HEK293T (cell line): Measurements from ENCODE around the gene CLEC18C.
"Not testable (repeated sequence)": the region's sequence is repeated elsewhere in the genome, so short reads cannot be mapped to it uniquely, and the experiment has no call there.

Experiments used
- CTCF ChIA-PET: fragments of 350-600 bp; formaldehyde crosslinking; extraction: SDS; loops from one replicate; lab custom pipeline; 2021; ENCODE audit warnings: antibody characterized with exemption, inconsistent platforms; lab: Yijun Ruan, JAX
- POLR2A ChIA-PET: fragments of 350-600 bp; formaldehyde crosslinking; extraction: SDS; loops from one replicate; lab custom pipeline; 2020; ENCODE audit warnings: antibody characterized with exemption, inconsistent platforms; lab: Yijun Ruan, JAX
- DNase-seq: peaks from one replicate; pipeline ENCODE4 v3.0.0; 2012; ENCODE audit warnings: mixed read lengths; ENCODE audit errors: extremely low spot score
- ARNT ChIP-seq: fragments of 450-650 bp; IDR thresholded peaks from 2 replicates; pipeline ENCODE4 v1.6.1; 2017; ENCODE audit warnings: mild to moderate bottlenecking
- BHLHE40 ChIP-seq: fragments of 450-650 bp; IDR thresholded peaks from 2 replicates; pipeline ENCODE4 v1.6.1; 2016; ENCODE audit warnings: mild to moderate bottlenecking, moderate library complexity, borderline replicate concordance
- CTBP1 ChIP-seq: fragments of 450-650 bp; IDR thresholded peaks from 2 replicates; pipeline ENCODE4 v1.6.1; 2016; ENCODE audit warnings: borderline replicate concordance
- ELF4 ChIP-seq: fragments of 450-650 bp; IDR thresholded peaks from 2 replicates; pipeline ENCODE4 v1.6.1; 2017; ENCODE audit warnings: antibody characterized with exemption
- FOXA1 ChIP-seq: fragments of 450-650 bp; IDR thresholded peaks from 2 replicates; pipeline ENCODE4 v1.6.1; 2016; ENCODE audit warnings: mild to moderate bottlenecking
- FOXK2 ChIP-seq: fragments of 450-650 bp; IDR thresholded peaks from 2 replicates; pipeline ENCODE4 v1.6.1; 2016; ENCODE audit warnings: mild to moderate bottlenecking
- FOXM1 ChIP-seq: fragments of 450-650 bp; IDR thresholded peaks from 2 replicates; pipeline ENCODE4 v1.6.1; 2017; ENCODE audit warnings: mild to moderate bottlenecking, borderline replicate concordance
- HDGF ChIP-seq: fragments of 450-650 bp; IDR thresholded peaks from 2 replicates; pipeline ENCODE4 v1.6.1; 2017; ENCODE audit warnings: antibody characterized with exemption, borderline replicate concordance
- L3MBTL2 ChIP-seq: fragments of 450-650 bp; conservative IDR thresholded peaks from 2 replicates; pipeline ENCODE4 v1.6.1; 2016; ENCODE audit warnings: mild to moderate bottlenecking
- LEF1 ChIP-seq: fragments of 450-650 bp; IDR thresholded peaks from 2 replicates; pipeline ENCODE4 v1.6.1; 2017; ENCODE audit warnings: mild to moderate bottlenecking, borderline replicate concordance
- NFRKB ChIP-seq: fragments of 450-650 bp; IDR thresholded peaks from 2 replicates; pipeline ENCODE4 v1.6.1; 2016; ENCODE audit warnings: mild to moderate bottlenecking, moderate library complexity
- PKNOX1 ChIP-seq: fragments of 450-650 bp; IDR thresholded peaks from 2 replicates; pipeline ENCODE4 v1.6.1; 2016
- SP1 ChIP-seq: fragments of 450-650 bp; IDR thresholded peaks from 2 replicates; pipeline ENCODE4 v1.6.1; 2017
- SUZ12 ChIP-seq: fragments of 450-650 bp; IDR thresholded peaks from 2 replicates; pipeline ENCODE4 v1.6.1; 2016; ENCODE audit warnings: mild to moderate bottlenecking
- TARDBP ChIP-seq: fragments of 450-650 bp; IDR thresholded peaks from 2 replicates; pipeline ENCODE4 v1.6.1; 2016
- ZNF384 ChIP-seq: fragments of 450-650 bp; IDR thresholded peaks from 2 replicates; pipeline ENCODE4 v1.6.1; 2016

Gene CLEC18C

GRCh38 chr16:70151941-70152509 is 21.6 kb upstream of the CLEC18C start:
- ChIA-PET CTCF (interaction anchor here (1.0 kb wide), 1 partner anchor 100 kb away, joined by 3 read pairs; the partner anchor contains the start of gene EXOSC6), POLR2A (no interaction called here)
- DNase-seq, result no peak
- TF ChIP-seq FOXM1 (no peak), SUZ12 (no peak), PKNOX1 (no peak), FOXK2 (no peak), ELF4 (no peak), CTBP1 (no peak), L3MBTL2 (no peak), NFRKB (no peak), SP1 (no peak), LEF1 (no peak), FOXA1 (no peak), HDGF (no peak)

DNA sequence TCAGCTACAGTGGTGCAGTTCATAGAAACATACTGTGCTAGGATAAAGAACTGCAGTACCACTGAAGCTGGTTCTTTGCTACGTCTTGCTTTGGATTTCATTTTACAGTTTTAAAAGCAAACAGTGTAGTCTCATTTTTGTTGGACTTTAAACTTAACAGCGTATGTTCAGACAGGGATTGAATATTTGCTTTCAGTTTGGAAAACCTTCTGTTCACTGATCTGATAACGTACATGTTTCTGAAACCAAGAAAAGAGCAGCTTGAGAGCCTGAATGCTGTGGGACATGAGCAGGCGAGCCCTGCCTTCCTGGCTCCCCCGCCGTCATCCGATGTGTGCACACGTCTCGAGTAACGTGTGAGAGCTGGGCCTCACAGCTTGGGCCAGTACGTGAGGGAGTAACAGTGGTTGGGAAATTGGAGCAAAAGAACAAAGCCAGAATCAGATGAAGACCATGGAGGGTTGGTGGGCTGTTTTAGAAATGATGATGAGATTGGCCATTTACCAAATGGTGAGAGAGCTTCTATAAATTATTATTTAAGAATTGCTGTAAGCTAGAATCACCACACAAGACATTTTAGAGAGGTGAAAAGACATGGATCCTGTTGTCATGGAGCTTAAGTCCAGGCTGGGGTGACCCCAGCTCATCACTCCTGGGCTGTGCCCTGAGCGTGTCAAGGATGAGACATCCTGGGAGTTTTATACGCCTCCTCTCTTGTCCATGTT is 20.8 kb upstream of the CLEC18C start:
- ChIA-PET CTCF (no interaction called here), POLR2A (no interaction called here)

GRCh38 chr16:70154736-70155135 is 18.9 kb upstream of the CLEC18C start:
- CTCF ChIA-PET, POLR2A ChIA-PET, DNase-seq: not testable (repeated sequence)

More for the DNA sequence above, 20.8 kb upstream of the CLEC18C start:
- DNase-seq, result no peak
- TF ChIP-seq FOXK2, result no peak

DNA sequence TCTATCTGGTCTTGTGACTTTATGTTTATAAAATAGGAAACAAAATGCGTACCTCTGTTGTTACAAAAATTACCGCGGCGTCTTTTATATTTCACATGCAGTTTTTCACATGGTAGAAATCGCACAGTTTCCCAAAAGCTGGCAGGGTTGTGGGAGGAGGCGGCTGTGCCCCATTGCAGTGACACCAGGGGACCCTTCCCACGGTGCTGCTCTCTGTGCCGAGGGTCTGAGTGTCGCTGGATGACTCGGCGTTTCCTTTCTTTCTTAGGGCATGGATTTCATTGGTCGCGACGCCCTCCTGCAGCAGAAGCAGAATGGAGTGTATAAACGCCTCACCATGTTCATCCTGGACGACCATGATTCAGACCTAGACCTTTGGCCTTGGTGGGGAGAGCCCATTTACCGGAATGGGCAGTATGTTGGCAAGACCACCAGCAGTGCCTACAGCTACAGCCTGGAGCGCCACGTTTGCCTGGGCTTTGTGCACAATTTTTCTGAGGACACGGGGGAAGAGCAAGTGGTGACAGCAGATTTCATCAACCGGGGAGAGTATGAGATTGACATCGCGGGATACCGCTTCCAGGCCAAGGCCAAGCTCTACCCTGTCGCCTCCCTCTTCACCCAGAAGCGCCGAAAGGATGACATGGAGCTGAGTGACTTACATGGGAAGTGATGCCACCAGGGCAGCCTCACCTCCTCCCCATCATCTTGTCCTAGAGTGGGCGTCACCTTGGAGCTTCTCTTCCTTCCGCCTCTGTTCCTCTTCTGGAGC is 17.2 kb upstream of the CLEC18C start:
- CTCF ChIA-PET, result no interaction called here

GRCh38 chr16:70157105-70157476 is 16.5 kb upstream of the CLEC18C start:
- DNase-seq, result no peak
- ChIA-PET CTCF (no interaction called here), POLR2A (no interaction called here)
- TF ChIP-seq LEF1, result no peak
- TF ChIP-seq ARNT, result no peak
- no peak for TF ChIP-seq BHLHE40
- TF ChIP-seq FOXM1, result no peak
- TF ChIP-seq L3MBTL2, result no peak
- TF ChIP-seq PKNOX1, result no peak
- TF ChIP-seq ZNF384, result no peak
- TF ChIP-seq NFRKB, result no peak
- TF ChIP-seq FOXK2, result no peak
- no peak for TF ChIP-seq TARDBP
- TF ChIP-seq SUZ12, result no peak
- no peak for TF ChIP-seq FOXA1
- no peak for TF ChIP-seq ELF4
- TF ChIP-seq SP1, result no peak
- no peak for TF ChIP-seq HDGF
- no peak for TF ChIP-seq CTBP1

More for the DNA sequence above, 17.2 kb upstream of the CLEC18C start:
- no peak for DNase-seq
- POLR2A ChIA-PET, result no interaction called here
- TF ChIP-seq SUZ12 (no peak), FOXA1 (no peak), L3MBTL2 (no peak), LEF1 (no peak), PKNOX1 (no peak), CTBP1 (no peak), SP1 (no peak), NFRKB (no peak), FOXK2 (no peak), HDGF (no peak), ZNF384 (no peak), BHLHE40 (no peak), ELF4 (no peak)
